PFSK-1 (cell line): ENCODE measurements around the gene EXO5.

Experiments
- POLR2AphosphoS5 ChIP-seq: IDR thresholded peaks from 2 replicates; pipeline ENCODE4 v1.6.1; 2012; ENCODE audit warnings: low read depth, mild to moderate bottlenecking, control low read depth, low read length, moderate library complexity
- REST ChIP-seq, 2 experiments: IDR thresholded peaks; 2 replicates each; pipeline versions ENCODE4 v1.6.1 to v1.8.0; 2011 to 2012; ENCODE audit warnings: low read depth in 2 of 2, low read length in 2 of 2, control low read depth in 1 of 2, inconsistent platforms in 1 of 2, mild to moderate bottlenecking in 1 of 2, moderate library complexity in 1 of 2; ENCODE audit not compliant: insufficient read depth in 1 of 2
- SIN3A ChIP-seq: IDR thresholded peaks from 2 replicates; pipeline ENCODE4 v1.6.1; 2012; ENCODE audit warnings: mild to moderate bottlenecking, low read length, moderate library complexity, borderline replicate concordance; ENCODE audit not compliant: insufficient read depth

GRCh38 chr1:40530735-40531380 lies 22.3 kb downstream of the EXO5 start:
- TF ChIP-seq POLR2AphosphoS5 (no peak), REST (IDR thresholded peaks at IDR 0.05; ENCODE audit: insufficient read depth in 1 of 2, low read depth in 2 of 2, low read length in 2 of 2) (no peak), SIN3A (no peak)
